ENCODE results near the gene GLCE.
A peak's percentile ranks its signal among the peaks of the same experiment; 100 is the strongest.
"Not testable (repeated sequence)": the region's sequence is repeated elsewhere in the genome, so short reads cannot be mapped to it uniquely, and the experiment has no call there.

Gene GLCE

GRCh38 chr15:69302087-69302486 is 141.7 kb downstream of the GLCE start:
- DNase-seq = not testable (repeated sequence)

GRCh38 chr15:69302929-69303328 is 142.5 kb downstream of the GLCE start:
- DNase-seq = no peak

- no peak for DNase-seq
Observed at GRCh38 chr15:69303337-69304181, 143.1 kb downstream of the GLCE start.

DNA sequence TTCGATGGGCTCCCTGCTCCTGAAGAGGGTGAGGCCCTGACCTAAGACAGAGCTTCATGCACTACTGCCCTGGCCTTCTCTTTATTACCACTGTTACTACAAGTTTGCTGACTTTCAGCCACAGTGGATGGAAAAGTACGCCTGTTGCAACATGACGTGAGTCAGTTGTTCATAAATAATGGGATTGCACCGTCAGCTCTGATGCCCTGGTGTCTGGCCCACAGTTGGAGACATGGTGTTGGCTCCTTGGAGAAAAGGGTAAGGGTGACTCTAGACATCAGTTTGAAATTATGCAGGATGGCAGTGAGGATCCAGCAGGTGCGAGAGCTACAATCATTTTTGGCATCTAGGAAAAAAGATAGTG is 143.7 kb downstream of the GLCE start:
- peak; percentile 73 for DNase-seq

DNA sequence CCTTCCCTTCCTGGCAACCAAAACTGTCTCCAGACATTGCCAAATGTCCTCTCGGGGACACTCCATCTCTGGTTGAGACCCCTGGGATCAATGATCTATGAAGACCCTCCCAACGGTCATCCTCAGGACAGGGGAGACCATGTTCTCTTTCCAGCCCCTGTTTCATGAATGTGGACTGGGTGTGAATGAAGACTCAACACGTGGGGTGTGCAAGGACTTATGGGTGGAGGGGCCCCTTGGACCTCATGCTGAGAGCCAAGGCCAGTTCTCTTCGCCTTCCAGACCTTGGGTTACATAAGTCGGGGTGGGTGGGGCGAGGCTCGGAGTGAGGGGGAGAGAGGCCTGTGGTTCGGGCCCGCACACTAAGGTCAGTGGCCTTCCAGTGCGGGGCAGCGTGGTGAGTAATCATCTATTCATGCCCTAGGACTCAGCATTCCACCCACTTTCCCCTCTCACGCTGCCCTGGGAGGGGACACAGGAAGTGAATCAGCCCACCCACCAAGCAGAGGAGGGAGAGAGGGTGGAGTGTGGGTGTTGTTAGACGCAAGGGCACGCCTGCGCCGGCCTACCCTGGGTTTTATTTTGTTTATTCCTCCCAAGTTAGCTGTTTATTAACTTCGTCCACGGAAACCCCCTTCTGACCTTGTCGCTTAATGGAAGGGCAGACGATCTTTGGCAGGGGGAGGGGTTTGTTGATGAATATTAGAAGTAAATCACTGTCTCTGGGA is 144.9 kb downstream of the GLCE start:
- DNase-seq = peak; percentile 39

- DNase-seq = no peak
Observed at GRCh38 chr15:69305933-69306568, 145.6 kb downstream of the GLCE start.

DNA sequence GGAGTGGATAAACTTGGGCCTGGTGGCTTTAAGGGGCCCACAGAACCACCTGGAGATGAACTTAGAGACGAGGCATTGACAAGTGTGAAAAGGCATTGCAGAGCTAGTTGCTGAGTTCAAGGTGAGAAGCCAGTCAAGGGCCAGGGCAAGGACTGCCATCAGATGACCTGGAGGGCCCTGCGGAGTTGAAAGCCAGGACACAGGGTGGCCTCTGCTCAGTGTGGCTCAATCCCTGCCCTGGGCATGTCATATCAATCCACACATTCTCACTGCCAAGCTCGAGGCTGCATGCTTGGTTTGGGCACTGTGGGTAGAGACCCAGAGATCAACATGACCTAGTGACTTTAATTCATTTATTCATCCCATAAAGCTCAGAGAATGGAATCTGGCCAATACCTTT is 147.5 kb downstream of the GLCE start:
- no peak for DNase-seq

- no peak for DNase-seq
Observed at GRCh38 chr15:69308949-69309348, 148.5 kb downstream of the GLCE start.

DNA sequence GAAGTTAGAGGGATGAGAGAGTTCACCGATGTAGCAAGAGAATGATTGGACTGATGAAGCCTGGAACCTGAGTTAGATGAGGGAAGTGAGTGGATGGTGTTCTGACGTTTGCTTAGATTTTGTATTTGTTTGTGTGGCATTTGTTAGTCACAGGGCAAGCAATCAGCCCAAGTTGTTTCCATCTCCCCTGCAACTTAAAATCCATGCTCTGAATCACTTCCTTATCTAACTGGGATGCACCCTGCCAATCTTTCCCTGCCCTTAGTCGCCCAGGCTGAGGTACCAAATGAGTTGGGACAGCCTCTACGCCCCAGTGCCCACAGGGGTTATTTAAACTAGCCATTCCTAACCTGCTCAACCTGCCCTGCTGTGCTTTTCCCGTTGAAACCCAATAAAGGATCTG is 150.9 kb downstream of the GLCE start:
- no peak for DNase-seq

DNA sequence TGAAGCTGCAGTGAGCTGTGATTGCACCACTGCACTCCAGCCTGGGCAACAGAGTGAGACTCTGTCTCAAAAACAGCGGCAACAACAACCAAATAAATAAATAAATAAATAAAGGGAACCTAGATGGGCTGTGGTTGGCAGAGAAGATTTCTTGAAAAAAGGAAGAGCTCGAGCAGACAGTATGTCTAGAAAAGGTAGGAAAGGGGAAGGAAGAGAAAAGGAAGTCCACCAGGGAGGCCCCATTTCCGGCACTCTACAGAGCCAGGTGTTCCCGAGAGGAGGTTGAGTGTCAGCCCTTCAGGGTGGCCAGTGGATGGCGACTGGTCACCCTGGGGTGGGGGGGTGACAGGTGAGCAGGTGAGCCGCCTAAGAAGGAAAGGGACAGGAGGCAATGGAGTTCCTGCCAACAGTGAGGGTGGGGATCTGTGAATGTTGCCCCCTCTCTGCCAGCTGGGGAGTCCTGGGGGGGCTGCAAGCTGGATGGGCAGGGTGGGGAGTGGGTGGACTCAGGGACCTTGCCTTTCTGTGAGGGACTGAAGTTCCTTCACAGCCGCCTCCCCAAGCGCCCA is 153.1 kb downstream of the GLCE start:
- peak; percentile 65 for DNase-seq

- DNase-seq = peak; percentile 66
Observed at GRCh38 chr15:69314131-69314530, 153.7 kb downstream of the GLCE start.

DNA sequence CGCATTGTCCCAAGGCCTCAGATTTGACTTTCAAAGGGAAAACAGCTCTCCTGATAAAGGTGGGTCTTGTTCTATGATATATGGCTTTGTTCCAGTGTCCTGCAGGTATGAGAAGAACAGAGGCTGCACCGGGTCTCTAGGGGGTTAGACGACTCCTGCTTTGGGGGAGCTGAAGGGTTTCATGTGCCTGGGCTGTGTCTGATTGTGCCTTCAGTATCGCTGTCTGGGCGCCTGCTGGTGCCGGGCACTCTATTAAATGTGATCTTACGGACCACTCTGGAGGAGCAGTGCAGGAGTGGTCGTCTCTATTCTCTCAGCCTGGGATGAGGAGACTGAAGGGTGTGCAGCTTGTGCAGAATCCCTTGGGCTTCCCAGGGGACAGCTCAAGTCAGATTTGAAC is 154.3 kb downstream of the GLCE start:
- no peak for DNase-seq

GRCh38 chr15:69315402-69316110 is 155.1 kb downstream of the GLCE start:
- no peak for DNase-seq

GRCh38 chr15:69316291-69316690 is 155.9 kb downstream of the GLCE start:
- DNase-seq = peak; percentile 36

GRCh38 chr15:69317392-69317841 is 157.0 kb downstream of the GLCE start:
- no peak for DNase-seq

DNA sequence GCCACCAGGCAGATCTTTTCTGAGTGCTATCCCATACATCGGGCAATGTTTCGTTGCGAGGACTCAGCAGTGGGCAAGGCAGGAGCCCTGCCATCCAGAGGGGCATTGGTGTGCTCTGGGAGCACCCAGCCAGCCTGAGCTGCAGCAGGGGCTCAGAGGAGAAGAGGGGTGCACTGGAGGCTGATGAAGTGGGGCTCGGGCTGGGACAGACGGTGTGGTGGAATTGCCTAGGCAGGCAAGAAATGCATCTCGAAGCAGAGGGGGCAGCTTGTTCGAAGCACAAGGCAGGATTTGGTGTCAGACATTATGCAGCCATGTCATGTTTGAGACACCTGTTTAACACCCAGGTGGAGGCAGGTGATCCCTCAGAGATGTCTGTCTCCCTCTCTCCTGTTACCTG is 157.6 kb downstream of the GLCE start:
- DNase-seq = no peak

DNA sequence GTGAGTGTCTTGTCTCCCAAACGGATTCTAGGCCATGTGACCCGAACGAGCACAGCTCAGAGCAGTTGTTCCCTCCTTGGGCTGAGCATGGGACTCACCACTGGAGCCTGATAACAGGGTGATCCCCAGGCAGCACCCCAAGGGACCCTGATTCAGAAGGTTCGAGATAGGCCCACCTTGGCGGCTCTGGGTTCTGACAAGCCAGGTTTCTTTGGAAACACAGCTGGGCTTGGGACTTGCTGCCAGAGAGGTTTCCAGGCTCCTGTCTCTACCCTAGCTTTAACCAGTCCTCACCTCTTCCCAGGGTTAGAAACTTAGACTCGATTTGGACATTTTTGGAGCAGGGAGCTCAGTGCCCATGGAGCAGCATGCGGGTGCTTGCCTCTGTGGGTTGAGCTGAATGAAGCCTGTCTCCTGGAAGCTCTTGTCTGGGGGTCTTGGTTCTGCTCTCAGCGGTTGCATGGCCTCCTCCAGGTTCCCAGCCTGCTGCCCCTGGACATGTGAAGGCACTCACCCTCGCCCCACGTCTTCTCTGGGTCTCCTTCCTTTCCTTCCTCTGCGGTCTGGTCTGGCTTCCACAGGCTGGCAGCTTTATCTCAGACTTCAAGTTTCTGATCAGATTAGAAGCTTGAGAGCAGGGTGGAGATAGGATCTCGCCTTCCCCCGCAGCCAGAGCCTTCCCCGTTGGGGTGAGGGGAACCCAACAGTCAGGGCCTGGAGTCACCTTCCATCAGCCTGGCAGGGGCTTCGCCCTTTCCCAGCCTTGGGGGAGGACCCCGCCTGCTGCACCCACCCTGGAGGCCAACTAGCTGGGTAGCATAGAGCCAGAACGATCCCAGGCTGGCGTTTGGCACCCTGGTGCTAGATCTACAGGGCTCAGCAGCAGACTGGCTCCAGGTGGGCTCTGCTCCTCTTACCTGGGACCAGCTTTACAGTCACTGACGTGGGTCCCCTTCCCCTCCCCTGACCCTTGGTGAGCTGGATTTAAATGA is 159.2 kb downstream of the GLCE start:
- DNase-seq = no peak

- DNase-seq = peak; percentile 75
Observed at GRCh38 chr15:69320977-69321554, 160.6 kb downstream of the GLCE start.

All from MV-4-11 (cell line).